ENCODE data around the gene EXD1. TPM values are rescaled to one million over a fixed set of nuclear protein-coding genes. Genes with fewer than 3 reads are reported as not detected.

Gene EXD1
- total RNA-seq, 1 donor from 2014 or later: not detected

- peaks cover 2% of the 10 kb centered on the region for H3K4me1 Mint-ChIP-seq
- H3K9me3 Mint-ChIP-seq: no peaks in the 10 kb centered on the region
- no peak overlapping the region for H3K27ac Mint-ChIP-seq
- H3K4me3 Mint-ChIP-seq: no peak overlapping the region
- no peaks in the 10 kb centered on the region for H3K27me3 Mint-ChIP-seq (ENCODE audit: low read depth)
- no peaks in the 10 kb centered on the region for H3K36me3 Mint-ChIP-seq
- TF ChIP-seq CTCF (IDR thresholded peaks at IDR 0.05; ENCODE audit: unreplicated experiment): no peak
- DNase-seq (ENCODE audit: low spot score in 2 of 2, unreplicated experiment in 2 of 2): no peak
Observed at GRCh38 chr15:41203395-41203794, 27.2 kb downstream of the EXD1 start.

DNA sequence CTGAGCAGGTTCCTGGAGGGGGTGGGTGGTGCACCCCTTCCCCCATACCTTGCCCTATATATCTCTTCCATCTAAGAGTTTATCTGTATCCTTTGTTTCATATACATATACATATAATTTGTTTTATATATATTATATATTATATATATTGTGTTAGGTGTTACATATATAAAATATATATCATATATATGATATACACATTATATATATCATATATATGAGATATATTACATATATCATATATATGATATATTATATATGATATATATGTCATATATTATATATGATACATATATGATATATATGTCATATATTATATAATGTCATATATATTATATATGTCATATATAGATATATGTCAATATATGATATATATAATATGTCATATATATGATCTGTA lies 31.1 kb downstream of the EXD1 start:
- TF ChIP-seq CTCF (IDR thresholded peaks at IDR 0.05; ENCODE audit: unreplicated experiment): no peak
- H3K27me3 Mint-ChIP-seq (ENCODE audit: low read depth): no peaks in the 10 kb centered on the region
- H3K36me3 Mint-ChIP-seq: no peaks in the 10 kb centered on the region
- no peaks in the 10 kb centered on the region for H3K9me3 Mint-ChIP-seq
- DNase-seq (ENCODE audit: low spot score in 2 of 2, unreplicated experiment in 2 of 2): no peak
- H3K27ac Mint-ChIP-seq: no peak overlapping the region
- H3K4me3 Mint-ChIP-seq: no peak overlapping the region
- H3K4me1 Mint-ChIP-seq: no peaks in the 10 kb centered on the region

GRCh38 chr15:41194444-41194843 lies 36.1 kb downstream of the EXD1 start:
- no peaks in the 10 kb centered on the region for H3K4me1 Mint-ChIP-seq
- H3K4me3 Mint-ChIP-seq: no peak overlapping the region
- no peaks in the 10 kb centered on the region for H3K9me3 Mint-ChIP-seq
- H3K36me3 Mint-ChIP-seq: no peaks in the 10 kb centered on the region
- no peak for TF ChIP-seq CTCF (IDR thresholded peaks at IDR 0.05; ENCODE audit: unreplicated experiment)
- no peaks in the 10 kb centered on the region for H3K27me3 Mint-ChIP-seq (ENCODE audit: low read depth)
- DNase-seq (ENCODE audit: low spot score in 2 of 2, unreplicated experiment in 2 of 2): no peak
- H3K27ac Mint-ChIP-seq: no peak overlapping the region

GRCh38 chr15:41183581-41183980 lies 47.0 kb downstream of the EXD1 start:
- TF ChIP-seq CTCF (IDR thresholded peaks at IDR 0.05; ENCODE audit: unreplicated experiment): no peak
- H3K27ac Mint-ChIP-seq: peak overlapping the region; percentile 60
- DNase-seq (ENCODE audit: low spot score in 2 of 2, unreplicated experiment in 2 of 2): no peak
- no peak overlapping the region for H3K4me3 Mint-ChIP-seq
- peaks cover 13% of the 10 kb centered on the region for H3K4me1 Mint-ChIP-seq
- no peaks in the 10 kb centered on the region for H3K27me3 Mint-ChIP-seq (ENCODE audit: low read depth)
- H3K36me3 Mint-ChIP-seq: no peaks in the 10 kb centered on the region
- no peaks in the 10 kb centered on the region for H3K9me3 Mint-ChIP-seq

- no peak for DNase-seq (ENCODE audit: low spot score in 2 of 2, unreplicated experiment in 2 of 2)
- Mint-ChIP-seq H3K27ac (no peak overlapping the region), H3K36me3 (no peaks in the 10 kb centered on the region)
Observed at GRCh38 chr15:41182266-41182665, 48.3 kb downstream of the EXD1 start.

More at GRCh38 chr15:41182266-41182665, 48.3 kb downstream of the EXD1 start:
- Mint-ChIP-seq H3K4me3 (no peak overlapping the region), H3K9me3 (no peaks in the 10 kb centered on the region), H3K27me3 (ENCODE audit: low read depth) (no peaks in the 10 kb centered on the region), H3K4me1 (peaks cover 13% of the 10 kb centered on the region)
- no peak for TF ChIP-seq CTCF (IDR thresholded peaks at IDR 0.05; ENCODE audit: unreplicated experiment)

Measured in mesothelial cell of epicardium (in vitro differentiated cells).